Activated CD4-positive, alpha-beta memory T cell treated with anti-CD3 and anti-CD28 coated beads, Interleukin-2, amount 10 ng/mL, durations not matched to agents 7 days and 5 days (primary cell): ENCODE measurements around the gene THSD7B. TPM values are rescaled to one million over a fixed set of nuclear protein-coding genes. Genes with fewer than 3 reads are reported as not detected.
"Not testable (repeated sequence)": the region's sequence is repeated elsewhere in the genome, so short reads cannot be mapped to it uniquely, and the experiment has no call there.

Experiments used
- CTCF ChIA-PET: fragments of 350-600 bp; sonication (Branson Sonifier 250); formaldehyde crosslinking; loops from one replicate; lab custom pipeline; 2021; ENCODE audit warnings: antibody characterized with exemption, inconsistent platforms; lab: Charles Lee
- POLR2A ChIA-PET: fragments of 350-600 bp; sonication (Branson Sonifier 250); formaldehyde crosslinking; loops from one replicate; lab custom pipeline; 2021; ENCODE audit warnings: antibody characterized with exemption; lab: Charles Lee
- DNase-seq: peaks from one replicate; pipeline ENCODE4 v3.0.0-alpha.2; 2020
- H3K27ac Mint-ChIP-seq: one replicate; pipeline ENCODE4 v1.8.0; 2021; ENCODE audit warnings: mild to moderate bottlenecking, mixed read lengths
- H3K27me3 Mint-ChIP-seq: one replicate; pipeline ENCODE4 v1.8.0; 2021; ENCODE audit warnings: mixed read lengths
- H3K36me3 Mint-ChIP-seq: one replicate; pipeline ENCODE4 v1.8.0; 2021; ENCODE audit warnings: low read depth, mixed read lengths
- H3K4me1 Mint-ChIP-seq: one replicate; pipeline ENCODE4 v1.8.0; 2021; ENCODE audit warnings: mixed read lengths
- H3K4me3 Mint-ChIP-seq: one replicate; pipeline ENCODE4 v1.8.0; 2021; ENCODE audit warnings: mild to moderate bottlenecking, mixed read lengths
- H3K9me3 Mint-ChIP-seq: one replicate; pipeline ENCODE4 v1.8.0; 2021; ENCODE audit warnings: mixed read lengths
- total RNA-seq, 2 experiments: library from RNA; stranded (reverse); gene quantifications; one replicate each; pipeline ENCODE4 v1.2.3, GENCODE V29; 2021

Gene THSD7B
- total RNA-seq, 2 experiments from 2014 or later = not detected

- no peak overlapping the region for H3K27ac Mint-ChIP-seq
- no peaks in the 10 kb centered on the region for H3K9me3 Mint-ChIP-seq
- no peak overlapping the region for H3K4me3 Mint-ChIP-seq
- no peaks in the 10 kb centered on the region for H3K4me1 Mint-ChIP-seq
- POLR2A ChIA-PET = no interaction called here
- H3K36me3 Mint-ChIP-seq = no peaks in the 10 kb centered on the region
- H3K27me3 Mint-ChIP-seq = no peaks in the 10 kb centered on the region
- DNase-seq = no peak
- CTCF ChIA-PET = no interaction called here
Observed at GRCh38 chr2:137654046-137654445, 888.7 kb downstream of the THSD7B start.

- H3K4me3 Mint-ChIP-seq = no peak overlapping the region
- H3K36me3 Mint-ChIP-seq = no peaks in the 10 kb centered on the region
- no peaks in the 10 kb centered on the region for H3K27me3 Mint-ChIP-seq
- no peaks in the 10 kb centered on the region for H3K9me3 Mint-ChIP-seq
- no peak for DNase-seq
- ChIA-PET POLR2A (no interaction called here), CTCF (no interaction called here)
- H3K4me1 Mint-ChIP-seq = no peaks in the 10 kb centered on the region
- H3K27ac Mint-ChIP-seq = no peak overlapping the region
Observed at GRCh38 chr2:137655814-137656213, 890.5 kb downstream of the THSD7B start.

- CTCF ChIA-PET = interaction anchor here (0.5 kb wide), 1 partner anchor 317 kb away, joined by 3 read pairs; no protein-coding TSS in a partner anchor
- no peaks in the 10 kb centered on the region for H3K36me3 Mint-ChIP-seq
- no peaks in the 10 kb centered on the region for H3K27me3 Mint-ChIP-seq
- no peak for DNase-seq
- no peak overlapping the region for H3K27ac Mint-ChIP-seq
- no peaks in the 10 kb centered on the region for H3K9me3 Mint-ChIP-seq
- H3K4me3 Mint-ChIP-seq = no peak overlapping the region
- POLR2A ChIA-PET = no interaction called here
- H3K4me1 Mint-ChIP-seq = no peaks in the 10 kb centered on the region
Observed at GRCh38 chr2:137658433-137658832, 893.1 kb downstream of the THSD7B start.

- ChIA-PET CTCF (no interaction called here), POLR2A (no interaction called here)
- Mint-ChIP-seq H3K27ac (no peak overlapping the region), H3K36me3 (no peaks in the 10 kb centered on the region), H3K27me3 (no peaks in the 10 kb centered on the region), H3K9me3 (no peaks in the 10 kb centered on the region), H3K4me3 (no peak overlapping the region), H3K4me1 (no peaks in the 10 kb centered on the region)
- no peak for DNase-seq
Observed at GRCh38 chr2:137659616-137660015, 894.3 kb downstream of the THSD7B start.

GRCh38 chr2:137670111-137670510, 904.8 kb downstream of the THSD7B start:
- Mint-ChIP-seq H3K4me1 (no peaks in the 10 kb centered on the region), H3K27me3 (no peaks in the 10 kb centered on the region), H3K36me3 (no peaks in the 10 kb centered on the region), H3K27ac (no peak overlapping the region), H3K9me3 (peaks cover 2% of the 10 kb centered on the region), H3K4me3 (no peak overlapping the region)
- ChIA-PET POLR2A (no interaction called here), CTCF (no interaction called here)
- no peak for DNase-seq

GRCh38 chr2:137672989-137673552, 907.7 kb downstream of the THSD7B start:
- H3K9me3 Mint-ChIP-seq = peaks cover 2% of the 10 kb centered on the region
- ChIA-PET POLR2A (no interaction called here), CTCF (no interaction called here)
- no peaks in the 10 kb centered on the region for H3K4me1 Mint-ChIP-seq
- DNase-seq = no peak
- no peaks in the 10 kb centered on the region for H3K36me3 Mint-ChIP-seq
- H3K4me3 Mint-ChIP-seq = no peak overlapping the region
- H3K27me3 Mint-ChIP-seq = no peaks in the 10 kb centered on the region
- H3K27ac Mint-ChIP-seq = no peak overlapping the region

- CTCF ChIA-PET = no interaction called here
- peaks cover 2% of the 10 kb centered on the region for H3K9me3 Mint-ChIP-seq
- H3K4me1 Mint-ChIP-seq = no peaks in the 10 kb centered on the region
- H3K27me3 Mint-ChIP-seq = no peaks in the 10 kb centered on the region
- no peak overlapping the region for H3K27ac Mint-ChIP-seq
- no peak for DNase-seq
- POLR2A ChIA-PET = no interaction called here
- no peak overlapping the region for H3K4me3 Mint-ChIP-seq
- no peaks in the 10 kb centered on the region for H3K36me3 Mint-ChIP-seq
Observed at GRCh38 chr2:137674991-137675390, 909.6 kb downstream of the THSD7B start.

- ChIA-PET POLR2A (no interaction called here), CTCF (no interaction called here)
- H3K36me3 Mint-ChIP-seq = no peaks in the 10 kb centered on the region
- H3K9me3 Mint-ChIP-seq = peaks cover 2% of the 10 kb centered on the region
- H3K4me1 Mint-ChIP-seq = no peaks in the 10 kb centered on the region
- H3K4me3 Mint-ChIP-seq = no peak overlapping the region
- H3K27ac Mint-ChIP-seq = no peak overlapping the region
- no peaks in the 10 kb centered on the region for H3K27me3 Mint-ChIP-seq
- DNase-seq = no peak
Observed at GRCh38 chr2:137675584-137676327, 910.4 kb downstream of the THSD7B start.

- H3K4me3 Mint-ChIP-seq = no peak overlapping the region
- no peaks in the 10 kb centered on the region for H3K36me3 Mint-ChIP-seq
- ChIA-PET POLR2A (no interaction called here), CTCF (no interaction called here)
- H3K27me3 Mint-ChIP-seq = no peaks in the 10 kb centered on the region
- peaks cover 2% of the 10 kb centered on the region for H3K9me3 Mint-ChIP-seq
- no peak overlapping the region for H3K27ac Mint-ChIP-seq
- no peak for DNase-seq
- no peaks in the 10 kb centered on the region for H3K4me1 Mint-ChIP-seq
Observed at GRCh38 chr2:137676346-137676745, 911.0 kb downstream of the THSD7B start.

- H3K36me3 Mint-ChIP-seq = no peaks in the 10 kb centered on the region
- no peaks in the 10 kb centered on the region for H3K4me1 Mint-ChIP-seq
- H3K4me3 Mint-ChIP-seq = no peak overlapping the region
- H3K9me3 Mint-ChIP-seq = no peaks in the 10 kb centered on the region
- H3K27me3 Mint-ChIP-seq = no peaks in the 10 kb centered on the region
- no peak for DNase-seq
- POLR2A ChIA-PET = no interaction called here
- H3K27ac Mint-ChIP-seq = no peak overlapping the region
- CTCF ChIA-PET = no interaction called here
Observed at GRCh38 chr2:137677466-137677865, 912.1 kb downstream of the THSD7B start.

GRCh38 chr2:137689549-137689948, 924.2 kb downstream of the THSD7B start:
- Mint-ChIP-seq H3K36me3 (no peaks in the 10 kb centered on the region), H3K4me3 (no peak overlapping the region), H3K27ac (no peak overlapping the region), H3K4me1 (no peaks in the 10 kb centered on the region), H3K27me3 (no peaks in the 10 kb centered on the region), H3K9me3 (no peaks in the 10 kb centered on the region)
- POLR2A ChIA-PET = no interaction called here
- DNase-seq = no peak
- CTCF ChIA-PET = no interaction called here

GRCh38 chr2:137693534-137693933, 928.2 kb downstream of the THSD7B start:
- Mint-ChIP-seq H3K27me3 (no peaks in the 10 kb centered on the region), H3K9me3 (peaks cover 3% of the 10 kb centered on the region), H3K4me1 (no peaks in the 10 kb centered on the region), H3K4me3 (no peak overlapping the region), H3K27ac (no peak overlapping the region), H3K36me3 (no peaks in the 10 kb centered on the region)
- no peak for DNase-seq
- ChIA-PET CTCF (no interaction called here), POLR2A (no interaction called here)

- no peak overlapping the region for H3K27ac Mint-ChIP-seq
- H3K36me3 Mint-ChIP-seq = no peaks in the 10 kb centered on the region
- ChIA-PET POLR2A (no interaction called here), CTCF (no interaction called here)
- no peak overlapping the region for H3K4me3 Mint-ChIP-seq
- no peaks in the 10 kb centered on the region for H3K4me1 Mint-ChIP-seq
- H3K27me3 Mint-ChIP-seq = no peaks in the 10 kb centered on the region
- peaks cover 3% of the 10 kb centered on the region for H3K9me3 Mint-ChIP-seq
- DNase-seq = no peak
Observed at GRCh38 chr2:137696916-137697315, 931.6 kb downstream of the THSD7B start.

GRCh38 chr2:137700250-137700649, 934.9 kb downstream of the THSD7B start:
- DNase-seq, H3K27me3 Mint-ChIP-seq, POLR2A ChIA-PET, H3K9me3 Mint-ChIP-seq, CTCF ChIA-PET, H3K4me3 Mint-ChIP-seq, H3K36me3 Mint-ChIP-seq, H3K27ac Mint-ChIP-seq, H3K4me1 Mint-ChIP-seq: not testable (repeated sequence)
